Subcutaneous abdominal adipose tissue (tissue), 5 donors: ENCODE measurements around the gene ALKBH4.
A peak's percentile ranks its signal among the peaks of the same experiment; 100 is the strongest.
"Not testable (repeated sequence)": the region's sequence is repeated elsewhere in the genome, so short reads cannot be mapped to it uniquely, and the experiment has no call there.

Experiments
- H3K27ac ChIP-seq: one replicate; pipeline ENCODE4 v1.7.0; 2013; ENCODE audit warnings: low read depth, mild to moderate bottlenecking, inconsistent platforms, low read length, moderate library complexity
- H3K27me3 ChIP-seq, 5 donors: one replicate each; pipeline ENCODE4 v1.7.0; 2013; ENCODE audit warnings: low read length in 5 of 5, inconsistent platforms in 1 of 5; ENCODE audit not compliant: control insufficient read depth in 5 of 5, insufficient read depth in 4 of 5
- H3K36me3 ChIP-seq, 5 donors: one replicate each; pipeline ENCODE4 v1.7.0; 2013; ENCODE audit warnings: low read length in 5 of 5; ENCODE audit not compliant: control insufficient read depth in 5 of 5, insufficient read depth in 5 of 5
- H3K4me1 ChIP-seq, 5 donors: one replicate each; pipeline ENCODE4 v1.7.0; 2013; ENCODE audit warnings: low read length in 5 of 5, mild to moderate bottlenecking in 3 of 5, moderate library complexity in 1 of 5; ENCODE audit not compliant: control insufficient read depth in 5 of 5, insufficient read depth in 5 of 5
- H3K4me3 ChIP-seq, 5 donors: one replicate each; pipeline ENCODE4 v1.7.0; 2013; ENCODE audit warnings: low read length in 5 of 5, low read depth in 1 of 5
- H3K9ac ChIP-seq, 5 donors: one replicate each; pipeline ENCODE4 v1.7.0; 2013; ENCODE audit warnings: low read length in 5 of 5, mild to moderate bottlenecking in 4 of 5, moderate library complexity in 3 of 5
- H3K9me3 ChIP-seq, 5 donors: one replicate each; pipeline ENCODE4 v1.7.0; 2013; ENCODE audit warnings: low read length in 5 of 5; ENCODE audit not compliant: control insufficient read depth in 5 of 5
- donor health status: healthy.
- donor health status: healthy.
- donor health status: healthy.
- donor health status: healthy.
- donor health status: healthy.

The ALKBH4 gene

DNA sequence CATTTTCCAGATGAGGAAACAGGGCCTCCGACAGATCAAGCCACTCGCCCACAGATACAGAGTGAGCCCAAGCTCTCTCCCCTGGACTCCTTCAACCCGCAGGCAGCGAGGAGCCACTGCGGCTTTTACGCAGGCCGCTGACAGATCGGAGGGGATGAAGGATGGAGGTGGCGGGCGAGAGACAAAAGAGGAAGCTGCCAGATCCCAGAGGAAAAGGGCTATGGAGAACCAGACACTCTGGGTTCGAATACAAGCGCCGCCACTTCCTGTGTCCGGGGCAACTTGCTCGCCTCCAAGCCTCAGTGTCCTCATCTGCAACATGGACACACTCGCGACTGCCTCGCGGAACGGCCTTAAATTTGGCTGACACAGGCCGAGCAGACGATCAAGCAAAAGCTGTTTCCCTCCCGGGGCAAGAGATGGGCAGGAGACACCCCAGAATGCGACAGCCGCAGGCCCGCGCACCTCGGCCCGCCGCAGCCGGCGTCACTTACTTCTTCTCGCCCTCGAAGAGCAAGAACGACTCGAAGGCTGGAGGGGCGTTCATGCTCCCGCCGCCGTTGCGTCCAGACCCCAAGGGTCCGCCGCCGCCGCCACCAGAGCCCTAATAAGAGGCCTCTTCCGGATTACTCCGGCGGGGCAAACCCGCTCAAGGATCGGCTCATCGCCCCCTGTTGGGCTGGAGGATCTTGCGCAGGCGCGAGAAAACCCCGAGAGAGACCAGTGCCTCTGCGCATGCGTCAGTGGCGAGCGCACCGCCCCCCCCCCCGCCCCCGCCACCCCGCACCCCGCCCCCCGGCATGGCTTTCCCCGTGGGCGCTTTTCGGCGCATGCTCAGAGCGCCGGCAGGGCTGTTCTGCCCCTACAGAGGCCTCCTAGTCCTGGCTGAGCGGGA lies 13.9 kb upstream of the ALKBH4 start, which contains the start of gene POLR2J:
POLR2J (minus strand) TSS at position 609 of the 895 bp plus-strand sequence; CDS start at position 547, 62 bp downstream.
- not testable (repeated sequence) for H3K27me3 ChIP-seq, H3K27ac ChIP-seq, H3K36me3 ChIP-seq, H3K4me1 ChIP-seq, H3K9me3 ChIP-seq
- peak within 1 kb of the TSS in 1 of 5 donors; percentile 47 for H3K9ac ChIP-seq
- peak within 1 kb of the TSS in 4 of 5 donors; percentile 36 to 55 (median 40) for H3K4me3 ChIP-seq

DNA sequence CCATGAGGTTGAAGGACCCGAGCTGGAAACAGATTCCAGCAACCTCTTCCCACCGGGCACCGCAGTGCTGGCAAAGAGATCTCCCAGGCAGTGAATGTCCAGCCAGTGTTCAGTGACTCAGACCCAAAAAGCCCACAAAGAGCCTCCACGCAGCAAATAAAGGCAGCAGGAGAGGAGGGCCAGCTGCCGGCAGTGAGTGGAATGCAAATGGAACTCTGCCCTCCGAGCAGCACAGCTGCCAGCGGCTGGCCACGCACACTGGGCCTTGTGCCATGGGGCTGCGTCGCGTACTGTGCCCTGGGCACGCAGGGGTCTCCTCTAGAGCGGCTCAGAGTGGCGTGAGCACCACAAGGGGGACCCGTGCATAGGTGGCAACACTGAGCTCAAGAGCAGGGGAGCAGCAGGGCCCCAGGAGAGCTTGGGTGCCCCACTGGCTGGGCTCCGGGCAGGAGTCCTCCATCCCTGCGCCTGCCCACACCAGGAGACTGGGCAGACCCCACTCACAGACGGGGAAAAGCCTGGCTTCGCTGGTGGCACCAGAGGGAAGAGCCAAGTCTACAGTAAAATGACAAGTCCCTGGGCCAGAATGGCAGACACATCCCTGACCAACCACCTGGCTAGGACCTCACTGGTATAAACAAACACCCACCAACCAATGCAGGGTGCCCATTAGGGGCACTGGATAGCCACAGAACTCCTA lies 10.2 kb upstream of the ALKBH4 start:
- not testable (repeated sequence) for H3K27me3 ChIP-seq, H3K9ac ChIP-seq, H3K27ac ChIP-seq, H3K9me3 ChIP-seq, H3K4me3 ChIP-seq, H3K4me1 ChIP-seq
- peaks cover 0 to 25% (median 24%) of the 10 kb centered on the region in 5 donors for H3K36me3 ChIP-seq

GRCh38 chr7:102474116-102474515 lies 9.5 kb upstream of the ALKBH4 start:
- H3K4me1 ChIP-seq, H3K9me3 ChIP-seq, H3K27ac ChIP-seq, H3K27me3 ChIP-seq, H3K4me3 ChIP-seq, H3K9ac ChIP-seq: not testable (repeated sequence)
- H3K36me3 ChIP-seq: peaks cover 0 to 31% (median 24%) of the 10 kb centered on the region in 5 donors

GRCh38 chr7:102473271-102473991 lies 8.8 kb upstream of the ALKBH4 start:
- H3K4me1 ChIP-seq: peaks cover 0 to 7% (median 0%) of the 10 kb centered on the region in 5 donors
- no peak overlapping the region for H3K9ac ChIP-seq
- H3K36me3 ChIP-seq: peaks cover 0 to 35% (median 24%) of the 10 kb centered on the region in 5 donors
- H3K27ac ChIP-seq: no peak overlapping the region
- no peak overlapping the region for H3K4me3 ChIP-seq
- H3K27me3 ChIP-seq: no peaks in the 10 kb centered on the region
- H3K9me3 ChIP-seq: no peaks in the 10 kb centered on the region

GRCh38 chr7:102472126-102473041 lies 7.7 kb upstream of the ALKBH4 start:
- Histone ChIP-seq H3K36me3 (peaks cover 0 to 42% (median 24%) of the 10 kb centered on the region in 5 donors), H3K4me1 (peaks cover 0 to 3% (median 0%) of the 10 kb centered on the region in 5 donors), H3K9ac (no peak overlapping the region), H3K27ac (no peak overlapping the region), H3K9me3 (no peaks in the 10 kb centered on the region), H3K4me3 (no peak overlapping the region), H3K27me3 (no peaks in the 10 kb centered on the region)

GRCh38 chr7:102471791-102472125 lies 7.1 kb upstream of the ALKBH4 start:
- H3K36me3 ChIP-seq: peaks cover 0 to 42% (median 24%) of the 10 kb centered on the region in 5 donors
- H3K9me3 ChIP-seq: no peaks in the 10 kb centered on the region
- no peak overlapping the region for H3K27ac ChIP-seq
- H3K27me3 ChIP-seq: no peaks in the 10 kb centered on the region
- no peak overlapping the region for H3K4me3 ChIP-seq
- peaks cover 0 to 6% (median 0%) of the 10 kb centered on the region in 5 donors for H3K4me1 ChIP-seq
- no peak overlapping the region for H3K9ac ChIP-seq

- no peak overlapping the region for H3K9ac ChIP-seq
Observed at GRCh38 chr7:102469972-102470825, 5.5 kb upstream of the ALKBH4 start.

GRCh38 chr7:102469351-102469971 lies 4.8 kb upstream of the ALKBH4 start:
- no peak overlapping the region for H3K4me3 ChIP-seq
- H3K9ac ChIP-seq: no peak overlapping the region
- H3K27me3 ChIP-seq: no peaks in the 10 kb centered on the region
- H3K4me1 ChIP-seq: peaks cover 1 to 19% (median 13%) of the 10 kb centered on the region in 5 donors
- H3K27ac ChIP-seq: no peak overlapping the region
- no peaks in the 10 kb centered on the region for H3K9me3 ChIP-seq
- H3K36me3 ChIP-seq: peaks cover 0 to 42% (median 24%) of the 10 kb centered on the region in 5 donors

More at GRCh38 chr7:102469972-102470825, 5.5 kb upstream of the ALKBH4 start:
- peaks cover 1 to 15% (median 10%) of the 10 kb centered on the region in 5 donors for H3K4me1 ChIP-seq
- no peaks in the 10 kb centered on the region for H3K27me3 ChIP-seq
- H3K27ac ChIP-seq: no peak overlapping the region
- peaks cover 0 to 42% (median 24%) of the 10 kb centered on the region in 5 donors for H3K36me3 ChIP-seq
- H3K4me3 ChIP-seq: no peak overlapping the region
- H3K9me3 ChIP-seq: no peaks in the 10 kb centered on the region
